Measurements from ENCODE around the gene C16orf96. TPM values are rescaled to one million over a fixed set of nuclear protein-coding genes. Genes with fewer than 3 reads are reported as not detected.

The C16orf96 gene
- total RNA-seq, 3 donors from 2014 or later: not detected

- no peak for ATAC-seq
These were observed 42.9 kb downstream of the C16orf96 start for GRCh38 chr16:4599037-4599436.

DNA sequence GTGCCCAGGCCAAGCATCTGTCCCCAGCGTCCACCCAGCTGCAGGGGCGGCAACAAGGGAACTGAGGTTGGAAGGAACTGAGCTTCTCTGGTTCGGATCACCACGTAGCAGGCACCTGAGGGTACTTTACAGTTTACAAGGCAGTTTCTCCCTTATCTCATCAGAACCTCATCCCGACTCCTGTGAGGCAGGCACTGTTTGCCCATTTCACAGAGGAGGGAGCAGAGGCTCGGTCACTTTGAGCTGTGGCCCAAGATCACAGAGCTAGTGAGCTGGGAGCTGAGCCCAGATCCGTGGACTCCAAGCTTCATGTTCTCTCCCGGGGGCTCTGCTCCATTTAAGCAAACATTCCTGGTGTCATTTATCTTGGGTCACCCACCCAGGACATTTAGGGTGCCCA lies 43.4 kb downstream of the C16orf96 start:
- no peaks in the 10 kb centered on the region for H3K9me3 ChIP-seq
- no peak overlapping the region for H3K4me3 ChIP-seq
- TF ChIP-seq CTCF (IDR thresholded peaks at IDR 0.05): no peak
- no peaks in the 10 kb centered on the region for H3K36me3 ChIP-seq (ENCODE audit: low read depth)
- no peak for ATAC-seq
- intact Hi-C loops (cut with DNase I, micrococcal nuclease): no loop called here
- H3K4me1 ChIP-seq (ENCODE audit: low read depth): no peaks in the 10 kb centered on the region
- DNase-seq: no peak

More at GRCh38 chr16:4599037-4599436, 42.9 kb downstream of the C16orf96 start:
- TF ChIP-seq CTCF (IDR thresholded peaks at IDR 0.05): no peak
- H3K36me3 ChIP-seq (ENCODE audit: low read depth): no peaks in the 10 kb centered on the region
- H3K4me1 ChIP-seq (ENCODE audit: low read depth): no peaks in the 10 kb centered on the region
- no peak overlapping the region for H3K4me3 ChIP-seq
- no peaks in the 10 kb centered on the region for H3K9me3 ChIP-seq
- intact Hi-C loops (cut with DNase I, micrococcal nuclease): no loop called here
- no peak for DNase-seq

GRCh38 chr16:4601036-4601863 lies 45.1 kb downstream of the C16orf96 start:
- Histone ChIP-seq H3K4me3 (no peak overlapping the region), H3K36me3 (ENCODE audit: low read depth) (no peaks in the 10 kb centered on the region), H3K9me3 (no peaks in the 10 kb centered on the region), H3K4me1 (ENCODE audit: low read depth) (no peaks in the 10 kb centered on the region)
- TF ChIP-seq CTCF (IDR thresholded peaks at IDR 0.05): no peak
- intact Hi-C loops (cut with DNase I, micrococcal nuclease): no loop called here
- ATAC-seq (no peak), DNase-seq (peak in 1 of 3 donors; percentile 22)

- DNase-seq: no peak
- Histone ChIP-seq H3K4me1 (ENCODE audit: low read depth) (no peaks in the 10 kb centered on the region), H3K36me3 (ENCODE audit: low read depth) (no peaks in the 10 kb centered on the region), H3K9me3 (no peaks in the 10 kb centered on the region), H3K4me3 (no peak overlapping the region)
- intact Hi-C loops (cut with DNase I, micrococcal nuclease): no loop called here
- no peak for TF ChIP-seq CTCF (IDR thresholded peaks at IDR 0.05)
- no peak for ATAC-seq
These were observed 45.7 kb downstream of the C16orf96 start for GRCh38 chr16:4601864-4602186.

GRCh38 chr16:4602331-4602730 lies 46.2 kb downstream of the C16orf96 start:
- no peaks in the 10 kb centered on the region for H3K9me3 ChIP-seq
- no peak for TF ChIP-seq CTCF (IDR thresholded peaks at IDR 0.05)
- no peaks in the 10 kb centered on the region for H3K36me3 ChIP-seq (ENCODE audit: low read depth)
- ATAC-seq (no peak), DNase-seq (no peak)
- H3K4me1 ChIP-seq (ENCODE audit: low read depth): no peaks in the 10 kb centered on the region
- H3K4me3 ChIP-seq: no peak overlapping the region
- intact Hi-C loops (cut with DNase I, micrococcal nuclease): no loop called here
